Endothelial cell of umbilical vein (primary cell): Measurements from ENCODE around the gene SMCHD1. TPM values are rescaled to one million over a fixed set of nuclear protein-coding genes. Genes with fewer than 3 reads are reported as not detected.

Experiments
- BruUV-seq: library from RNA; stranded (reverse); fragments of 400-500 nt; replicated peaks from 2 replicates; lab custom pipeline; 2021; lab: Mats Ljungman, UMichigan
- CTCF ChIA-PET: fragments of 300-600, 350-600 bp; sonication (Branson Sonifier 250); formaldehyde crosslinking; loops from one replicate; lab custom pipeline; 2021; ENCODE audit warnings: antibody characterized with exemption, inconsistent platforms; lab: Charles Lee
- POLR2A ChIA-PET: fragments of 300-600, 350-600 bp; sonication (Branson Sonifier 250); formaldehyde crosslinking; loops from one replicate; lab custom pipeline; 2021; ENCODE audit warnings: antibody characterized with exemption, inconsistent platforms; lab: Charles Lee
- DNase-seq: peaks from one replicate; pipeline ENCODE4 v3.0.0-alpha.2; 2011; ENCODE audit warnings: low read depth, low spot score
- FAIRE-seq: peaks from 2 replicates; lab custom pipeline; 2011; peaks lifted over from hg19 to GRCh38; lab: Jason Lieb, UNC
- H2AFZ ChIP-seq: 2 replicates; pipeline ENCODE4 v1.6.0; 2012; ENCODE audit warnings: low read depth, low read length, control low read depth, inconsistent platforms
- H3K27ac ChIP-seq: 2 replicates; pipeline ENCODE4 v1.5.1; 2011; ENCODE audit warnings: low read depth, mild to moderate bottlenecking, control low read depth, low read length, moderate library complexity; ENCODE audit not compliant: insufficient read depth
- H3K27me3 ChIP-seq, 2 experiments: 2 replicates each; pipeline versions ENCODE4 v1.6.0 to v1.6.1; 2011; ENCODE audit warnings: low read length in 2 of 2, mixed read lengths in 1 of 2; ENCODE audit not compliant: control insufficient read depth in 2 of 2, insufficient read depth in 2 of 2
- H3K36me3 ChIP-seq, 2 experiments: 2 replicates in 1 of 2; 3 replicates in 1 of 2; pipeline ENCODE4 v1.5.1; 2011; ENCODE audit warnings: low read length in 2 of 2, mild to moderate bottlenecking in 1 of 2, moderate library complexity in 1 of 2; ENCODE audit not compliant: control insufficient read depth in 2 of 2, insufficient read depth in 2 of 2; ENCODE audit errors: extremely low read depth in 1 of 2
- H3K4me1 ChIP-seq: 3 replicates; pipeline ENCODE4 v1.5.1; 2011; ENCODE audit warnings: mild to moderate bottlenecking, low read length; ENCODE audit not compliant: control insufficient read depth, insufficient read depth; ENCODE audit errors: extremely low read depth
- H3K4me2 ChIP-seq: 2 replicates; pipeline ENCODE4 v1.6.1; 2011; ENCODE audit warnings: low read length, control low read depth, mixed read lengths; ENCODE audit not compliant: insufficient read depth
- H3K4me3 ChIP-seq, 3 experiments: fragments of 200-600 bp in 1 of 3; sonication (generic), shearing (Covaris generic) in 1 of 3; replicated peaks in 1 of 3; 2 replicates each; pipeline ENCODE4 v1.5.1; 2011 to 2016; ENCODE audit warnings: control low read depth in 3 of 3, low read length in 3 of 3, mild to moderate bottlenecking in 2 of 3, inconsistent platforms in 1 of 3, low read depth in 1 of 3, moderate library complexity in 1 of 3; ENCODE audit not compliant: insufficient read depth in 1 of 3
- H3K79me2 ChIP-seq: 2 replicates; pipeline ENCODE4 v1.6.0; 2012; ENCODE audit warnings: low read length, inconsistent platforms; ENCODE audit not compliant: control insufficient read depth, insufficient read depth
- H3K9ac ChIP-seq: replicated peaks from 2 replicates; pipeline ENCODE3; 2011; ENCODE audit warnings: low read length, control low read depth; ENCODE audit not compliant: insufficient read depth; ENCODE audit errors: extremely low read depth
- H3K9me1 ChIP-seq: replicated peaks from 3 replicates; pipeline ENCODE4 v1.6.0; 2011; ENCODE audit warnings: mild to moderate bottlenecking, low read length; ENCODE audit not compliant: control insufficient read depth, insufficient read depth; ENCODE audit errors: extremely low read depth
- H3K9me3 ChIP-seq: replicated peaks from 2 replicates; pipeline ENCODE4 v1.5.1; 2012; ENCODE audit warnings: low read length, inconsistent platforms; ENCODE audit not compliant: control insufficient read depth, insufficient read depth
- H4K20me1 ChIP-seq: replicated peaks from 2 replicates; pipeline ENCODE3; 2011; ENCODE audit warnings: mild to moderate bottlenecking, low read length; ENCODE audit not compliant: control insufficient read depth, insufficient read depth; ENCODE audit errors: extremely low read depth
- EZH2 ChIP-seq: IDR thresholded peaks from 2 replicates; pipeline ENCODE4 v1.6.1; 2012; ENCODE audit warnings: borderline replicate concordance, low read depth, mild to moderate bottlenecking, moderate library complexity, low read length, inconsistent platforms; ENCODE audit not compliant: severe bottlenecking
- FOS ChIP-seq: IDR thresholded peaks from 2 replicates; pipeline ENCODE4 v1.6.1; 2011; ENCODE audit warnings: mild to moderate bottlenecking, low read length, moderate library complexity, borderline replicate concordance; ENCODE audit not compliant: insufficient read depth
- GATA2 ChIP-seq: IDR thresholded peaks from 2 replicates; pipeline ENCODE4 v1.7.0; 2011; ENCODE audit warnings: low read depth, mild to moderate bottlenecking, moderate library complexity, mixed read lengths, low read length; ENCODE audit not compliant: insufficient read length, insufficient read depth
- JUN ChIP-seq: IDR thresholded peaks from 2 replicates; pipeline ENCODE4 v1.6.1; 2011; ENCODE audit warnings: borderline replicate concordance, low read depth; ENCODE audit not compliant: insufficient read length, insufficient read depth
- MYC ChIP-seq: IDR thresholded peaks from one replicate; pipeline ENCODE4 v1.6.1; 2011; ENCODE audit warnings: mild to moderate bottlenecking, low read depth, low read length
- POLR2A ChIP-seq: IDR thresholded peaks from 2 replicates; pipeline ENCODE4 v1.6.1; 2012; ENCODE audit warnings: low read depth, mild to moderate bottlenecking, control low read depth, low read length
- POLR2AphosphoS5 ChIP-seq: IDR thresholded peaks from 2 replicates; pipeline ENCODE4 v1.6.1; 2012; ENCODE audit warnings: low read depth, mild to moderate bottlenecking, control low read depth, low read length, moderate library complexity; ENCODE audit not compliant: insufficient read depth
- dilution Hi-C: fragments of 300-500 bp; cut with MboI; formaldehyde crosslinking; loops from one replicate; pipeline ENCODE4 v1.15.0; 2019; ENCODE audit warnings: low sequenced_read_pairs; ENCODE audit not compliant: extremely low pct_ligation_motif_present
- intact Hi-C: fragments of 100-400 bp; cut with micrococcal nuclease; formaldehyde crosslinking; loops from one replicate; pipeline ENCODE4 v1.10.0; 2022
- polyA plus RNA-seq, 4 experiments: library from polyadenylated mRNA; depleted of rRNA in 3 of 4; stranded (reverse) in 3 of 4; unstranded in 1 of 4; fragments of >200 nt; gene quantifications; 2 replicates each; pipeline versions ENCODE4 v1.2.1 to v1.2.3, GENCODE V29; 2011 to 2012; ENCODE audit warnings: missing spikeins in 1 of 4
- total RNA-seq: library from RNA; stranded (reverse); gene quantifications from 2 replicates; pipeline ENCODE4 v1.2.3, GENCODE V29; 2021
- TF ChIP-seq, protein P1 (sequence below): IDR thresholded peaks from 2 replicates; pipeline ENCODE4 v1.6.1; 2011; ENCODE audit not compliant: insufficient read depth, insufficient read length
- TF ChIP-seq, protein P2 (sequence below), 2 donors: IDR thresholded peaks; 1 replicate in 1 of 2; 2 replicates in 1 of 2; pipeline ENCODE4 v1.5.1; 2011; ENCODE audit warnings: low read length in 2 of 2, mild to moderate bottlenecking in 2 of 2, moderate library complexity in 2 of 2, control low read depth in 1 of 2, inconsistent platforms in 1 of 2, low read depth in 1 of 2; ENCODE audit not compliant: insufficient read depth in 1 of 2; ENCODE audit errors: extremely low read depth in 1 of 2

The SMCHD1 gene
- total and polyA plus RNA-seq, 2 donors (not counting 3 experiments of a cell fraction or from before 2014, with no cell fraction given): 7.4 to 39.9 TPM

DNA sequence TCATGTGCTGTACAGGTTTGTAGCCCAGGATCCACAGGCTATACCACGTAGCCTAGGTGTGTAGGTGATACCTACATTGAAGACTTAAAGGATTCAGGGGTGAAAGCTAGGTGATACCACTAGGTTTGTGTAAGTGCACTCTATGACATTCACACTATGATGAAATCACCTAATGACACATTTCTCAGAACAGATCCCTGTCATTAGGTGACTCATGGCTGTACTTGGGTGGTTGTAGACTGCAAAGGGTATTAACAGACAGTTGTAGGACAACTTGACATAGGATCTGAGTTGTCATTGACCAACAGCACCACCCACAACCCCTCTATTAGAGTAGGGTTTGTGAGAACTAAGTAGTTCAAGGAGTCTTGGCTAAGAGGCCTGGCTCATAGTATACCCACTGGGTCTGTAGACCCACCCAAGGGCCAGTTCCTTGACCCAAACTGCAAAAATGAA lies 27.7 kb upstream of the SMCHD1 start:
- H3K27me3 ChIP-seq: no peaks in the 10 kb centered on the region
- ChIA-PET CTCF (no interaction called here), POLR2A (no interaction called here)
- no peak overlapping the region for H2AFZ ChIP-seq
- intact Hi-C loops (no loop called here), dilution Hi-C loops (no loop called here)
- H3K4me3 ChIP-seq: no peak overlapping the region
- DNase-seq (no peak), FAIRE-seq (no peak)
- H3K9ac ChIP-seq: no peak overlapping the region
- TF ChIP-seq EZH2 (no peak), JUN (peak; percentile 14)
- no TSS peak for BruUV-seq
- no peaks in the 10 kb centered on the region for H3K9me3 ChIP-seq
- H4K20me1 ChIP-seq: no peaks in the 10 kb centered on the region
- no peaks in the 10 kb centered on the region for H3K9me1 ChIP-seq
- H3K27ac ChIP-seq: no peak overlapping the region
- no peaks in the 10 kb centered on the region for H3K4me1 ChIP-seq
- no peak overlapping the region for H3K4me2 ChIP-seq
- no peaks in the 10 kb centered on the region for H3K36me3 ChIP-seq
- no peaks in the 10 kb centered on the region for H3K79me2 ChIP-seq

DNA sequence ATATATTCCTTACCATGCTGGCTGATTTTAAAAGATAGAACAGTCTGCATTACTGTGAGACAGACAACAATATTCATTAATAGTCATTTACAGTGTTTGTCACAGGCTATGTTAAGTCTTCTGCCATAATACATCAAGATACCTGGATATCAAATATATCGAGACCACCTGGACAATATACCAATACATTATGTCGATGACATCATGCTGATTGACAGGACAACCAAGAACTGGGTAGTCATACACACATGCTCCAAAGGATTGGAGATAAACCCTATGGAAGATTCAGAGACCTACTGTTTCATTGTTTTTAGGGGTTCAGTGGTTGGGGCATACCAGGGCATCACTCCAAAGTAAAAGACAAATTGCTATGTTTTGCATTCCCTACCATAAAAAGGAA lies 26.5 kb upstream of the SMCHD1 start:
- no peaks in the 10 kb centered on the region for H3K9me1 ChIP-seq
- TF ChIP-seq, protein P1, sequence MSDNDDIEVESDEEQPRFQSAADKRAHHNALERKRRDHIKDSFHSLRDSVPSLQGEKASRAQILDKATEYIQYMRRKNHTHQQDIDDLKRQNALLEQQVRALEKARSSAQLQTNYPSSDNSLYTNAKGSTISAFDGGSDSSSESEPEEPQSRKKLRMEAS: no peak
- no peak for TF ChIP-seq EZH2
- TF ChIP-seq GATA2: no peak
- TF ChIP-seq, protein P2, sequence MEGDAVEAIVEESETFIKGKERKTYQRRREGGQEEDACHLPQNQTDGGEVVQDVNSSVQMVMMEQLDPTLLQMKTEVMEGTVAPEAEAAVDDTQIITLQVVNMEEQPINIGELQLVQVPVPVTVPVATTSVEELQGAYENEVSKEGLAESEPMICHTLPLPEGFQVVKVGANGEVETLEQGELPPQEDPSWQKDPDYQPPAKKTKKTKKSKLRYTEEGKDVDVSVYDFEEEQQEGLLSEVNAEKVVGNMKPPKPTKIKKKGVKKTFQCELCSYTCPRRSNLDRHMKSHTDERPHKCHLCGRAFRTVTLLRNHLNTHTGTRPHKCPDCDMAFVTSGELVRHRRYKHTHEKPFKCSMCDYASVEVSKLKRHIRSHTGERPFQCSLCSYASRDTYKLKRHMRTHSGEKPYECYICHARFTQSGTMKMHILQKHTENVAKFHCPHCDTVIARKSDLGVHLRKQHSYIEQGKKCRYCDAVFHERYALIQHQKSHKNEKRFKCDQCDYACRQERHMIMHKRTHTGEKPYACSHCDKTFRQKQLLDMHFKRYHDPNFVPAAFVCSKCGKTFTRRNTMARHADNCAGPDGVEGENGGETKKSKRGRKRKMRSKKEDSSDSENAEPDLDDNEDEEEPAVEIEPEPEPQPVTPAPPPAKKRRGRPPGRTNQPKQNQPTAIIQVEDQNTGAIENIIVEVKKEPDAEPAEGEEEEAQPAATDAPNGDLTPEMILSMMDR (IDR thresholded peaks at IDR 0.05; ENCODE audit: extremely low read depth in 1 of 2, insufficient read depth in 1 of 2, low read depth in 1 of 2, low read length in 2 of 2): no peak
- TF ChIP-seq MYC: no peak
- TF ChIP-seq POLR2AphosphoS5: no peak
- TF ChIP-seq FOS: no peak
- TF ChIP-seq JUN: no peak
- no peak for TF ChIP-seq POLR2A
- ChIA-PET POLR2A (no interaction called here), CTCF (no interaction called here)
- H3K36me3 ChIP-seq: no peaks in the 10 kb centered on the region
- H3K79me2 ChIP-seq: no peaks in the 10 kb centered on the region
- no peaks in the 10 kb centered on the region for H3K4me1 ChIP-seq
- H2AFZ ChIP-seq: no peak overlapping the region
- dilution Hi-C loops: no loop called here
- intact Hi-C loops: no loop called here
- H3K27ac ChIP-seq: no peak overlapping the region
- DNase-seq (no peak), FAIRE-seq (no peak)
- no TSS peak for BruUV-seq
- no peak overlapping the region for H3K4me2 ChIP-seq
- no peaks in the 10 kb centered on the region for H4K20me1 ChIP-seq
- no peak overlapping the region for H3K4me3 ChIP-seq
- no peaks in the 10 kb centered on the region for H3K27me3 ChIP-seq
- H3K9ac ChIP-seq: no peak overlapping the region
- H3K9me3 ChIP-seq: no peaks in the 10 kb centered on the region
